Natural killer cell (primary cell): ENCODE measurements around the gene HSD3B7. TPM values are rescaled to one million over a fixed set of nuclear protein-coding genes. Genes with fewer than 3 reads are reported as not detected.

Experiments used
- ATAC-seq, 3 donors: fragments of 150-1000 bp in 2 of 3; fragments of 200-7000 bp in 1 of 3; cut with Tn5 transposase; 1 replicate in 1 of 3; 2 replicates in 2 of 3; pipeline ENCODE4 v1.10.0; 2021; ENCODE audit warnings: mild to moderate bottlenecking in 2 of 3, moderate library complexity in 2 of 3
- DNase-seq, 2 donors: peaks; one replicate each; pipeline versions ENCODE4 v3.0.0 to v3.0.0-alpha.2; 2013 to 2021; ENCODE audit warnings: mixed read lengths in 1 of 2
- H3K27ac ChIP-seq: one replicate; pipeline ENCODE4 v1.5.1; 2013; ENCODE audit warnings: mild to moderate bottlenecking, low read length
- H3K27me3 ChIP-seq: one replicate; pipeline ENCODE4 v1.6.1; 2013; ENCODE audit warnings: low read length; ENCODE audit not compliant: control insufficient read depth, insufficient read depth
- H3K36me3 ChIP-seq: one replicate; pipeline ENCODE4 v1.6.1; 2013; ENCODE audit warnings: low read length; ENCODE audit not compliant: control insufficient read depth, insufficient read depth
- H3K4me1 ChIP-seq: one replicate; pipeline ENCODE4 v1.6.1; 2013; ENCODE audit warnings: low read length; ENCODE audit not compliant: control insufficient read depth, insufficient read depth
- H3K4me3 ChIP-seq: one replicate; pipeline ENCODE4 v1.5.1; 2013; ENCODE audit warnings: low read length
- H3K9me3 ChIP-seq: one replicate; pipeline ENCODE4 v1.6.1; 2013; ENCODE audit warnings: low read length; ENCODE audit not compliant: control insufficient read depth, insufficient read depth
- H3K27ac Mint-ChIP-seq, 2 donors: one replicate each; pipeline ENCODE4 v1.8.0; 2022; ENCODE audit warnings: mild to moderate bottlenecking in 2 of 2, mixed read lengths in 2 of 2, moderate library complexity in 1 of 2
- H3K27me3 Mint-ChIP-seq, 2 donors: one replicate each; pipeline ENCODE4 v1.8.0; 2022; ENCODE audit warnings: low read depth in 2 of 2, mixed read lengths in 2 of 2
- H3K36me3 Mint-ChIP-seq: one replicate; pipeline ENCODE4 v1.8.0; 2022; ENCODE audit warnings: mixed read lengths
- H3K4me1 Mint-ChIP-seq, 2 donors: one replicate each; pipeline ENCODE4 v1.8.0; 2022; ENCODE audit warnings: mixed read lengths in 2 of 2
- H3K4me3 Mint-ChIP-seq: one replicate; pipeline ENCODE4 v1.8.0; 2022; ENCODE audit warnings: mild to moderate bottlenecking, moderate library complexity, mixed read lengths
- H3K9me3 Mint-ChIP-seq, 2 donors: one replicate each; pipeline ENCODE4 v1.8.0; 2022; ENCODE audit warnings: mixed read lengths in 2 of 2
- CTCF ChIP-seq: fragments of 200-600 bp; IDR thresholded peaks from one replicate; pipeline ENCODE4 v1.8.0; 2022; ENCODE audit warnings: antibody characterized with exemption
- WGBS: methylation state at CpG from one replicate; pipeline ENCODE4 v1.1.7; 2013; ENCODE audit warnings: missing lambda C conversion rate; ENCODE audit not compliant: insufficient coverage; 5-methylcytosine and 5-hydroxymethylcytosine counted together
- intact Hi-C: fragments of 100-400 bp; cut with micrococcal nuclease; formaldehyde crosslinking; loops from one replicate; pipeline ENCODE4 v1.14.2; 2022
- total RNA-seq, 4 donors: library from RNA; stranded (reverse); fragments of 120-200 nt in 1 of 4; gene quantifications; one replicate each; pipeline versions ENCODE4 v1.2.3 to v1.2.4, GENCODE V29; 2013 to 2022

The HSD3B7 gene
- total RNA-seq, 3 donors from 2014 or later (not counting 1 experiment from before 2014, with no cell fraction given) = 0.26 to 2.1 (median 0.39) TPM

- H3K4me1 ChIP-seq = peaks cover 4% of the 10 kb centered on the region
- no peak for DNase-seq
- H3K4me3 ChIP-seq = no peak overlapping the region
- Mint-ChIP-seq H3K36me3 (peaks cover 6% of the 10 kb centered on the region), H3K9me3 (no peaks in the 10 kb centered on the region), H3K4me3 (no peak overlapping the region), H3K27ac (no peak overlapping the region), H3K27me3 (no peaks in the 10 kb centered on the region), H3K4me1 (peaks cover 16 to 18% of the 10 kb centered on the region in 2 donors)
- H3K36me3 ChIP-seq = peaks cover 84% of the 10 kb centered on the region
- TF ChIP-seq CTCF = no peak
- no peak overlapping the region for H3K27ac ChIP-seq
- H3K27me3 ChIP-seq = no peaks in the 10 kb centered on the region
- intact Hi-C loops = no loop called here
- 95% methylated on average over 18 of the region's 18 CpGs for WGBS
- H3K9me3 ChIP-seq = no peaks in the 10 kb centered on the region
- ATAC-seq = no peak
Measured at GRCh38 chr16:30963925-30964511, 21.0 kb upstream of the HSD3B7 start.

GRCh38 chr16:30964574-30965226 lies 20.3 kb upstream of the HSD3B7 start:
- intact Hi-C loops = no loop called here
- no peak for DNase-seq
- H3K9me3 ChIP-seq = no peaks in the 10 kb centered on the region
- Mint-ChIP-seq H3K36me3 (peaks cover 6% of the 10 kb centered on the region), H3K4me1 (peaks cover 9 to 11% of the 10 kb centered on the region in 2 donors), H3K9me3 (no peaks in the 10 kb centered on the region), H3K4me3 (no peak overlapping the region), H3K27ac (no peak overlapping the region), H3K27me3 (no peaks in the 10 kb centered on the region)
- TF ChIP-seq CTCF = no peak
- 95% methylated on average over 33 of the region's 33 CpGs for WGBS
- no peaks in the 10 kb centered on the region for H3K27me3 ChIP-seq
- H3K4me1 ChIP-seq = no peaks in the 10 kb centered on the region
- H3K4me3 ChIP-seq = no peak overlapping the region
- peaks cover 84% of the 10 kb centered on the region for H3K36me3 ChIP-seq
- no peak for ATAC-seq
- H3K27ac ChIP-seq = no peak overlapping the region

- Mint-ChIP-seq H3K9me3 (no peaks in the 10 kb centered on the region), H3K27ac (no peak overlapping the region), H3K27me3 (no peaks in the 10 kb centered on the region), H3K4me3 (no peak overlapping the region), H3K4me1 (peaks cover 1 to 5% of the 10 kb centered on the region in 2 donors), H3K36me3 (no peaks in the 10 kb centered on the region)
- 93% methylated on average over 15 of the region's 15 CpGs for WGBS
- Histone ChIP-seq H3K4me3 (no peak overlapping the region), H3K9me3 (no peaks in the 10 kb centered on the region), H3K36me3 (peaks cover 79% of the 10 kb centered on the region), H3K27me3 (no peaks in the 10 kb centered on the region), H3K27ac (no peak overlapping the region), H3K4me1 (no peaks in the 10 kb centered on the region)
- DNase-seq (no peak), ATAC-seq (no peak)
- intact Hi-C loops = no loop called here
- no peak for TF ChIP-seq CTCF
Measured at GRCh38 chr16:30965436-30965835, 19.6 kb upstream of the HSD3B7 start.
